DLD1 (cell line): ENCODE results near the gene ARMC7.

ENCODE experiments used
- in situ Hi-C: cut with HindIII; loops from 2 replicates; pipeline ENCODE4 v1.10.0; 2017; ENCODE audit warnings: low sequenced_read_pairs

ARMC7 gene

GRCh38 chr17:75098861-75099260 lies 10.9 kb upstream of the ARMC7 start:
- in situ Hi-C loops, result no loop called here

GRCh38 chr17:75099881-75100595 lies 9.7 kb upstream of the ARMC7 start:
- in situ Hi-C loops, result no loop called here

GRCh38 chr17:75102385-75102821 lies 7.4 kb upstream of the ARMC7 start:
- in situ Hi-C loops, result no loop called here

GRCh38 chr17:75103601-75104554 lies 5.9 kb upstream of the ARMC7 start:
- in situ Hi-C loops, result no loop called here

- in situ Hi-C loops, result no loop called here
Observed at GRCh38 chr17:75105126-75106080, 4.4 kb upstream of the ARMC7 start.

GRCh38 chr17:75108193-75108592 lies 1.6 kb upstream of the ARMC7 start:
- in situ Hi-C loops, result no loop called here

- in situ Hi-C loops, result no loop called here
Observed at GRCh38 chr17:75109046-75109406, 743 bp upstream of the ARMC7 start.

- in situ Hi-C loops, result no loop called here
Observed at GRCh38 chr17:75110234-75110937, 617 bp downstream of the ARMC7 start.

GRCh38 chr17:75111777-75112335 lies 2.1 kb downstream of the ARMC7 start:
- in situ Hi-C loops, result no loop called here

- in situ Hi-C loops, result no loop called here
Observed at GRCh38 chr17:75113798-75114551, 4.2 kb downstream of the ARMC7 start.

- in situ Hi-C loops, result no loop called here
Observed at GRCh38 chr17:75114552-75115314, 5.0 kb downstream of the ARMC7 start.

GRCh38 chr17:75115555-75115954 lies 5.8 kb downstream of the ARMC7 start:
- in situ Hi-C loops, result no loop called here

- in situ Hi-C loops, result no loop called here
Observed at GRCh38 chr17:75116737-75117136, 7.0 kb downstream of the ARMC7 start.

- in situ Hi-C loops, result no loop called here
Observed at GRCh38 chr17:75118307-75118706, 8.5 kb downstream of the ARMC7 start.

GRCh38 chr17:75124041-75124818 lies 14.5 kb downstream of the ARMC7 start:
- in situ Hi-C loops, result no loop called here

- in situ Hi-C loops, result no loop called here
Observed at GRCh38 chr17:75124819-75125162, 15.0 kb downstream of the ARMC7 start.

GRCh38 chr17:75125984-75126383 lies 16.2 kb downstream of the ARMC7 start:
- in situ Hi-C loops, result no loop called here

GRCh38 chr17:75126954-75127353 lies 17.2 kb downstream of the ARMC7 start:
- in situ Hi-C loops, result no loop called here
